Lung (tissue), 12 donors: ENCODE data around the gene CPSF4L. TPM values are rescaled to one million over a fixed set of nuclear protein-coding genes. Genes with fewer than 3 reads are reported as not detected.
A peak's percentile ranks its signal among the peaks of the same experiment; 100 is the strongest.

Source experiments
- ATAC-seq: fragments of 200-7000 bp; cut with Tn5 transposase; one replicate; pipeline ENCODE4 v1.9.1; 2020; ENCODE audit warnings: moderate number of reproducible peaks; ENCODE audit not compliant: insufficient read depth, low FRiP score
- DNase-seq, 3 donors: peaks; one replicate each; pipeline ENCODE4 v3.0.0-alpha.2; 2013 to 2017
- H3K27ac ChIP-seq, 2 donors: one replicate each; pipeline ENCODE4 v1.5.1; 2013; ENCODE audit warnings: mild to moderate bottlenecking in 2 of 2, moderate library complexity in 2 of 2, control low read depth in 1 of 2, inconsistent platforms in 1 of 2, low read depth in 1 of 2, low read length in 1 of 2
- H3K27me3 ChIP-seq, 3 donors: one replicate each; pipeline ENCODE4 v1.5.1; 2013; ENCODE audit warnings: low read length in 2 of 3; ENCODE audit not compliant: control insufficient read depth in 3 of 3, insufficient read depth in 3 of 3
- H3K36me3 ChIP-seq, 4 donors: one replicate each; pipeline ENCODE4 v1.5.1; 2013; ENCODE audit warnings: low read length in 4 of 4, mild to moderate bottlenecking in 1 of 4, moderate library complexity in 1 of 4; ENCODE audit not compliant: control insufficient read depth in 4 of 4, insufficient read depth in 4 of 4
- H3K4me1 ChIP-seq, 5 donors: one replicate each; pipeline ENCODE4 v1.5.1; 2013; ENCODE audit warnings: low read length in 5 of 5, mild to moderate bottlenecking in 2 of 5, moderate library complexity in 1 of 5; ENCODE audit not compliant: control insufficient read depth in 5 of 5, insufficient read depth in 5 of 5
- H3K4me3 ChIP-seq: one replicate; pipeline ENCODE4 v1.5.1; 2013; ENCODE audit warnings: mild to moderate bottlenecking, control low read depth, moderate library complexity
- H3K9ac ChIP-seq, 2 donors: one replicate each; pipeline ENCODE4 v1.5.1; 2013; ENCODE audit warnings: low read length in 2 of 2, control low read depth in 1 of 2; ENCODE audit not compliant: insufficient read depth in 1 of 2
- H3K9me3 ChIP-seq, 4 donors: one replicate each; pipeline ENCODE4 v1.5.1; 2013; ENCODE audit warnings: low read length in 3 of 4, mild to moderate bottlenecking in 1 of 4, moderate library complexity in 1 of 4; ENCODE audit not compliant: control insufficient read depth in 4 of 4, insufficient read depth in 3 of 4
- WGBS, 2 donors: extraction: QIAGEN DNeasy Blood & Tissue Kit; methylation state at CpG; one replicate each; pipeline ENCODE4 v1.1.7; 2013; 5-methylcytosine and 5-hydroxymethylcytosine counted together
- polyA plus RNA-seq, 2 donors: library from polyadenylated mRNA; stranded (reverse); fragments of 200-250 nt; gene quantifications; one replicate each; pipeline ENCODE4 v1.2.1, GENCODE V29; 2013
- total RNA-seq, 2 donors: library from RNA; depleted of rRNA in 1 of 2; stranded (reverse); fragments of >200 nt in 1 of 2; gene quantifications; one replicate each; pipeline ENCODE4 v1.2.1, GENCODE V29; 2014 to 2021
- TF ChIP-seq, protein P1 (sequence below): IDR thresholded peaks from 2 replicates; pipeline ENCODE4 v1.5.1; 2012; ENCODE audit warnings: mild to moderate bottlenecking; ENCODE audit errors: control extremely low read depth, extremely low read depth
- donor health status: control.
- donor health status: control.
- donor health status: Bipolar disorder and iron deficiency.
- donor health status: healthy.
- donor health status: DM: yes; HTN: yes; CAD: no.

CPSF4L gene
- total and polyA plus RNA-seq, 4 donors: not detected

DNA sequence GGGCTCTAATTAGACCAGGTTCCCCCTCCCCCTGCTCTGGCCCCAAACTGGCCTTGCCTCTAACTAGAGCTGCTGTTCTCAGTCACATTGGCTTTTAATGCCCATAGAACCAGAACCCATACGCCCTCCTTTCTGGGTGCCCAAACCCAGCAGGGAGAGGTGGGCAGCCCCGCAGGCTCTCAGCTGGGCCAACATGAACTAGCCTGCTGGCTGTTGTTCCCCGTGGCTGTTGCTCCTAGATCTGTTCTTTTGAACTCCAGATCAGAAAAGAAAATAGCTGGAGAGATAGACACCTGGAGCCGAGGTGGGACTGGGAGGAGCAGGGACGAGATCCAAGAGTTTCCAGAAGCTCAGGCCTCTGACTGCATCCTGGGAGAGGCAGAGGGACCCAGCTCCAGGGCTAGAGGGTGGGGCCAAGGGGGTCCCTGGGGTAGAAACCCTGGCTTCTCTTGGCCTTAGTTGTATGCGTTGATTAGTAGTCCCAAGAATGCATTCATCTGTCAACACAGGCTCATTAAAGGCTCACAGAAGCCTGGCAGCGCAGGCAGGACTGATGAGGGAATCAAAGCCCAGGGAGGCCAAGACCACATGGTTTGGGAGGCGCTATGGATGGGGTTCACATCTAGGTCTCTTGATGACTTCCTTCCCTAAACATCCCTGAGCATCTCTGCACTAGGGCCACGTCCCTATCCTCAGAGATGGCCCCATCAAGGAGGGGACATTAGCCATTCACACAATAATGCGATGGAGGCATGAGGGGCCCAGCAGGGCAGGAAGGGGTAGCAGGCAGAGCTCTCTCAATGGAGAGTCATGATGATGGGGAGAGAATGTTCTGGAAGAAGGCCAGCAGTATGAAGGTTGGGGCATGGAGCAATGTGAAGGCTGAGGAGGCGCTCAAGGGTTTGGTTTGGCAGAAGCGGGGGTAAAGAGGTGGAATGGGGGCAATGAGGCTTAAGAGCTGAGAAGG lies 1.3 kb upstream of the CPSF4L start:
- no peaks in the 10 kb centered on the region for H3K9me3 ChIP-seq
- peaks cover 0 to 22% (median 5%) of the 10 kb centered on the region in 5 donors for H3K4me1 ChIP-seq
- ATAC-seq: no peak
- no peaks in the 10 kb centered on the region for H3K36me3 ChIP-seq
- peak overlapping the region in 1 of 2 donors; percentile 2 for H3K9ac ChIP-seq
- H3K27me3 ChIP-seq: no peaks in the 10 kb centered on the region
- H3K4me3 ChIP-seq: no peak overlapping the region
- H3K27ac ChIP-seq: no peak overlapping the region
- DNase-seq: peak; percentile 42 to 69 (median 53)
- 82 to 88% methylated on average over 12 of the region's 12 CpGs for WGBS, 2 donors
- TF ChIP-seq, protein P1, sequence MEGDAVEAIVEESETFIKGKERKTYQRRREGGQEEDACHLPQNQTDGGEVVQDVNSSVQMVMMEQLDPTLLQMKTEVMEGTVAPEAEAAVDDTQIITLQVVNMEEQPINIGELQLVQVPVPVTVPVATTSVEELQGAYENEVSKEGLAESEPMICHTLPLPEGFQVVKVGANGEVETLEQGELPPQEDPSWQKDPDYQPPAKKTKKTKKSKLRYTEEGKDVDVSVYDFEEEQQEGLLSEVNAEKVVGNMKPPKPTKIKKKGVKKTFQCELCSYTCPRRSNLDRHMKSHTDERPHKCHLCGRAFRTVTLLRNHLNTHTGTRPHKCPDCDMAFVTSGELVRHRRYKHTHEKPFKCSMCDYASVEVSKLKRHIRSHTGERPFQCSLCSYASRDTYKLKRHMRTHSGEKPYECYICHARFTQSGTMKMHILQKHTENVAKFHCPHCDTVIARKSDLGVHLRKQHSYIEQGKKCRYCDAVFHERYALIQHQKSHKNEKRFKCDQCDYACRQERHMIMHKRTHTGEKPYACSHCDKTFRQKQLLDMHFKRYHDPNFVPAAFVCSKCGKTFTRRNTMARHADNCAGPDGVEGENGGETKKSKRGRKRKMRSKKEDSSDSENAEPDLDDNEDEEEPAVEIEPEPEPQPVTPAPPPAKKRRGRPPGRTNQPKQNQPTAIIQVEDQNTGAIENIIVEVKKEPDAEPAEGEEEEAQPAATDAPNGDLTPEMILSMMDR: no peak

DNA sequence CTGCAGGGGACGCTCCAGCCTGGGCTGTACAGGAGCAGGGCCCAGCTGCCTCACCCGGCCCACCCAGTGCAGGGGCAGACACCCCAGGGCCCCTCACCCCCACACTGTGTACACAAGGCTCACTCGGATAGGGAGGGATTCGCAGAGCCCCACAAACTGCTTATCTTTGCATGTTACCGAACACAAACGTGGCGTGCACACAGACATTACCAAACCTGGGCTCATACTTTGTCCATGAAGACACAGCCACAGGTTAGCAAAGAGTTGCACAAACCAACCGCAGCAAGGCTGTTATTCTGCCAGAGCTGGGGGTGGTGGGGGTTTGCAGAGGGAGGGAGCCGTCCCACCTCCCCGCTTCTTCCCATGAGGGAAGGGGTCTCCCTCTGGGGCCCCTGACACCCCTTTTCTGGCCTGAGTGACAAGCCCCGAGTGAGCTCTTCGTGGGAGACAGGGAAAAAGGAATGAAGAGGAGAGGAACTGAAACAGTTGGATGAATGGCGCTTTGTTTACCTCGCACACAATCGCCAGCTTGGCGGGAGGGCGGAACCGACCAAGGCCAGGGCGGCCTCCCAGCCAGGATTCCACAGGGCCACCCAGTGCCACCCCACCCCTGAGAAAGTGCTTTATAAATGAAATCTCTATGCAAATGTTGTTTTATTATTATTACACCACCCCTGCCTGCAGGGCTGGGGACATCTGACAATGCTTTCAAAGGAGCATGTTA lies 434 bp upstream of the CPSF4L start:
- TF ChIP-seq, protein P1: no peak
- Histone ChIP-seq H3K4me3 (no peak overlapping the region), H3K4me1 (peaks cover 0 to 22% (median 5%) of the 10 kb centered on the region in 5 donors), H3K9me3 (no peaks in the 10 kb centered on the region), H3K36me3 (no peaks in the 10 kb centered on the region), H3K27me3 (no peaks in the 10 kb centered on the region), H3K9ac (no peak overlapping the region), H3K27ac (no peak overlapping the region)
- ATAC-seq (no peak), DNase-seq (peak; percentile 44 to 56 (median 51))
- WGBS, 2 donors: 67 to 76% methylated on average over 19 of the region's 19 CpGs

DNA sequence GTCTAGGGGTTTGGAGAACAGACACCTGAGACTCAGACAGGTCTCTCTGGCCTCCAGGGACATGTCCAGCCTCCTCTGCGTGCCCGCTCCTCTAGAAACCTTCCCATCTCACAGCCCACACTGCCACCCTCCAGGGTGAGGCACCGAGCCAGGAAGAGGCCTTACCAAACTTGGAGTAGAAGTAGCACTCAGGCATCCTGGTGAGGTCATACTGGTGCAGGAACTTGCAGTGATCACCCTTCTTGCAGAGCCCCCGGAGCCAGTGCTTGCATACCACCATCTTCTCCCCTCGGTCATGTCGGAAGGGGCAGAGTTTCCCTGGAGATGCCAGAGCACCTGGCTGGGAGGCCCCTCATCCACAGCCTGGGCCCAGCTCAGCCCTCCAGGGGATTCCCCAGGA lies 4.2 kb downstream of the CPSF4L start:
- H3K36me3 ChIP-seq: no peaks in the 10 kb centered on the region
- H3K9ac ChIP-seq: no peak overlapping the region
- DNase-seq (no peak), ATAC-seq (no peak)
- H3K27ac ChIP-seq: no peak overlapping the region
- TF ChIP-seq, protein P1: no peak
- no peaks in the 10 kb centered on the region for H3K27me3 ChIP-seq
- no peak overlapping the region for H3K4me3 ChIP-seq
- H3K9me3 ChIP-seq: peaks cover 0 to 1% (median 0%) of the 10 kb centered on the region in 4 donors
- WGBS, 2 donors: 82 to 88% methylated on average over 6 of the region's 6 CpGs
- H3K4me1 ChIP-seq: peaks cover 0 to 19% (median 6%) of the 10 kb centered on the region in 5 donors
